DOHH2 (cell line): ENCODE data around the gene ZNF765.

Experiments used
- H3F3A ChIP-seq: fragments of 200-600 bp; sonication (generic), shearing (Covaris generic); 2 replicates; pipeline ENCODE4 v1.6.0; 2016; ENCODE audit warnings: antibody characterized with exemption, mild to moderate bottlenecking; ENCODE audit not compliant: control insufficient read depth, insufficient read depth
- H3K27ac ChIP-seq: fragments of 200-600 bp; sonication (generic); 2 replicates; pipeline ENCODE4 v1.5.1; 2014; ENCODE audit warnings: low read depth, mild to moderate bottlenecking, low read length, moderate library complexity
- H3K27me3 ChIP-seq: fragments of 200-600 bp; sonication (generic); 2 replicates; pipeline ENCODE4 v1.6.1; 2014; ENCODE audit warnings: mild to moderate bottlenecking, low read length, mixed read lengths; ENCODE audit not compliant: control insufficient read depth
- H3K36me3 ChIP-seq: fragments of 200-600 bp; sonication (generic); 2 replicates; pipeline ENCODE4 v1.6.1; 2014; ENCODE audit warnings: mild to moderate bottlenecking, low read length, moderate library complexity, mixed read lengths; ENCODE audit not compliant: control insufficient read depth
- H3K4me1 ChIP-seq: fragments of 200-600 bp; sonication (generic); 2 replicates; pipeline ENCODE4 v1.6.1; 2014; ENCODE audit warnings: mild to moderate bottlenecking, low read length, mixed read lengths; ENCODE audit not compliant: control insufficient read depth
- H3K4me2 ChIP-seq: fragments of 200-600 bp; sonication (generic); 2 replicates; pipeline ENCODE4 v1.6.0; 2014; ENCODE audit warnings: mild to moderate bottlenecking, low read length, moderate library complexity
- H3K4me3 ChIP-seq: fragments of 200-600 bp; sonication (generic); 2 replicates; pipeline ENCODE4 v1.5.1; 2014; ENCODE audit warnings: mild to moderate bottlenecking, low read length, mixed read lengths
- H3K79me2 ChIP-seq: fragments of 200-600 bp; sonication (generic); 2 replicates; pipeline ENCODE4 v1.6.1; 2014; ENCODE audit warnings: mild to moderate bottlenecking, low read length, mixed read lengths; ENCODE audit not compliant: control insufficient read depth
- H3K9me2 ChIP-seq: fragments of 200-600 bp; sonication (generic); replicated peaks from 2 replicates; pipeline ENCODE4 v1.6.1; 2014; ENCODE audit warnings: mild to moderate bottlenecking, low read length, mixed read lengths; ENCODE audit not compliant: control insufficient read depth
- H3K9me3 ChIP-seq: fragments of 200-600 bp; sonication (generic); 2 replicates; pipeline ENCODE4 v1.6.1; 2014; ENCODE audit warnings: antibody characterized with exemption, low read length, mixed read lengths; ENCODE audit not compliant: control insufficient read depth, insufficient read depth
- H4K20me1 ChIP-seq: fragments of 200-600 bp; sonication (generic); 2 replicates; pipeline ENCODE4 v1.6.0; 2014; ENCODE audit warnings: low read depth, mild to moderate bottlenecking, antibody characterized with exemption, low read length, moderate library complexity; ENCODE audit not compliant: control insufficient read depth, insufficient read depth
- EZH2phosphoT487 ChIP-seq: fragments of 200-600 bp; sonication (generic); IDR thresholded peaks from 2 replicates; pipeline ENCODE4 v1.6.1; 2017; ENCODE audit warnings: borderline replicate concordance, mild to moderate bottlenecking, antibody characterized with exemption, low read length, moderate library complexity, mixed read lengths
- TF ChIP-seq, protein P1 (sequence below): fragments of 200-600 bp; sonication (generic); IDR thresholded peaks from one replicate; pipeline ENCODE4 v1.5.1; 2014; ENCODE audit warnings: antibody characterized with exemption, mild to moderate bottlenecking, low read depth, low read length; ENCODE audit not compliant: poor library complexity, severe bottlenecking

ZNF765 gene

DNA sequence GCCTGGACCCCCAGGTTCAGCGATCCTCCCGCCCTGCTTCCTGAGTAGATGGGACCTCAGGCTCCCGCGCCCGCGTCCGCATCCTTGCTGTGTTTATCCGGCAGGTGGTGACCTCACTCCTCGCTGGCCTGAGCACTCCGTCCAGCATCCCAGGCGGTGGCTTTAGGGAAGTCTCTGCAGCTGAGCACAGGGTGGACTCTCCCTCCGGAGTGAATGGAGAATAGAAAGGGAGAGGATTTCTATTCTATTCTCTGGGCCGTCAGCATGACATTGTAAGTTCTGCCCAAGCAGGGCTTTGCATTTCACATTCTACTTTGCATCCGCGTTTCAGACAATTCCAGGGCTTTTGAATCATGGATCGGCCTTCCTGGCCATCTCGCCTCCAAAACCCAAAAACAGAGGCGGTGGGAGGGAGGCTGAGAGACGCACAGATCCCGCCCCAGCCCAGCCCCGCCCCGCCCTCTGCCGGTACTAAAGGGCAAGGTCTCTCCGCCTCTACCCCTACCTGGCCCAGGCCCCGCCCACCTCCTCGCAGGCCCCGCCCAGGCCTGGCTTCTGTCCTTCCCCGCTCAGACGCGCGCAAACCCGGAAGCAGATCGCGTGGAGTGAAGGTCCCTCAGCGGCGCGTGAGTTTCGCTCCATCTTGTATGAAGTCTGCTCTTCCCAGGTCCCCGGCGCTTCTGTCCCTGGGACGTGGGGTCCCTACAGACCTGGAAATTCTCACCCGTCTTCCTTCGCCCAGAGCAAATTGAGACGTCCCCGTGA is 29.6 kb upstream of the ZNF765 start, which contains the start of gene ZNF525:
TSS of gene ZNF525 (plus strand) at position 572 of the 765 bp plus-strand sequence. CDS start 6,577 bp downstream, outside the sequence.
- Histone ChIP-seq H3K27me3 (no peaks in the 10 kb centered on the region), H3K79me2 (peaks cover 31% of the 10 kb centered on the region), H3F3A (no peaks in the 10 kb centered on the region), H3K36me3 (peaks cover 12% of the 10 kb centered on the region), H3K4me2 (peak within 1 kb of the TSS; percentile 90), H3K27ac (peak within 1 kb of the TSS; percentile 51), H3K9me2 (no peaks in the 10 kb centered on the region), H3K9me3 (peaks cover 15% of the 10 kb centered on the region), H3K4me3 (peak within 1 kb of the TSS; percentile 97), H3K4me1 (peaks cover 11% of the 10 kb centered on the region), H4K20me1 (no peaks in the 10 kb centered on the region)
- TF ChIP-seq, protein P1, sequence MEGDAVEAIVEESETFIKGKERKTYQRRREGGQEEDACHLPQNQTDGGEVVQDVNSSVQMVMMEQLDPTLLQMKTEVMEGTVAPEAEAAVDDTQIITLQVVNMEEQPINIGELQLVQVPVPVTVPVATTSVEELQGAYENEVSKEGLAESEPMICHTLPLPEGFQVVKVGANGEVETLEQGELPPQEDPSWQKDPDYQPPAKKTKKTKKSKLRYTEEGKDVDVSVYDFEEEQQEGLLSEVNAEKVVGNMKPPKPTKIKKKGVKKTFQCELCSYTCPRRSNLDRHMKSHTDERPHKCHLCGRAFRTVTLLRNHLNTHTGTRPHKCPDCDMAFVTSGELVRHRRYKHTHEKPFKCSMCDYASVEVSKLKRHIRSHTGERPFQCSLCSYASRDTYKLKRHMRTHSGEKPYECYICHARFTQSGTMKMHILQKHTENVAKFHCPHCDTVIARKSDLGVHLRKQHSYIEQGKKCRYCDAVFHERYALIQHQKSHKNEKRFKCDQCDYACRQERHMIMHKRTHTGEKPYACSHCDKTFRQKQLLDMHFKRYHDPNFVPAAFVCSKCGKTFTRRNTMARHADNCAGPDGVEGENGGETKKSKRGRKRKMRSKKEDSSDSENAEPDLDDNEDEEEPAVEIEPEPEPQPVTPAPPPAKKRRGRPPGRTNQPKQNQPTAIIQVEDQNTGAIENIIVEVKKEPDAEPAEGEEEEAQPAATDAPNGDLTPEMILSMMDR: no peak
- TF ChIP-seq EZH2phosphoT487: no peak

- Histone ChIP-seq H3K4me1 (peaks cover 11% of the 10 kb centered on the region), H3K79me2 (peaks cover 31% of the 10 kb centered on the region), H3K4me2 (peak overlapping the region; percentile 90), H3F3A (no peaks in the 10 kb centered on the region), H3K27ac (peak overlapping the region; percentile 51), H3K9me3 (peaks cover 15% of the 10 kb centered on the region), H4K20me1 (no peaks in the 10 kb centered on the region), H3K4me3 (peak overlapping the region; percentile 97), H3K9me2 (no peaks in the 10 kb centered on the region), H3K27me3 (no peaks in the 10 kb centered on the region), H3K36me3 (peaks cover 16% of the 10 kb centered on the region)
- no peak for TF ChIP-seq EZH2phosphoT487
- TF ChIP-seq, protein P1: no peak
Measured at GRCh38 chr19:53365899-53366493, 29.0 kb upstream of the ZNF765 start.

DNA sequence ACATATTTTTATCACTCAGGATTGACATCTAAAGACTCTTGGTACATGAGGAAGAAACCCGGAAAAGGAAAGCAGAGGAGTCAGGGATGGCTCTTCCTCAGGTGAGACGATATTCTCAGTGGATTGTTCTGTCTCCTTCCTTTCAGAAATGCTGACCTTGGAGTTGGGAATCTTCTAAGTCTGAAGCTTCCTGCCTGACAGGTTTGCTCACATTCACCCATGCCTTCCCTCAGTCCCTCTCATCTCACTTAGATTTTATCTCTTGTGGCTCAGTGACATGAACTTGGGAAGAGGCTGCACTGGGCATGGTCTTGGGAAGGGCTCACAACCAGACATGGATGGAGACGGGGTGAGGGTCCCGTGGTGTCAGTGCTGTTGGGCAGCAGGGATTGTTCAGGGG is 22.8 kb upstream of the ZNF765 start:
- Histone ChIP-seq H3K9me3 (peaks cover 12% of the 10 kb centered on the region), H3K9me2 (no peaks in the 10 kb centered on the region), H3K4me1 (peaks cover 1% of the 10 kb centered on the region; the same call in 1 of the 2 replicates), H3K4me2 (no peak overlapping the region), H3K4me3 (no peak overlapping the region), H4K20me1 (no peaks in the 10 kb centered on the region), H3K36me3 (peaks cover 58% of the 10 kb centered on the region), H3K79me2 (peaks cover 21% of the 10 kb centered on the region), H3K27me3 (no peaks in the 10 kb centered on the region), H3K27ac (no peak overlapping the region), H3F3A (no peaks in the 10 kb centered on the region)
- TF ChIP-seq EZH2phosphoT487: no peak
- TF ChIP-seq, protein P1: no peak
